NCI-H1417 (cell line): ENCODE measurements around the gene RSRC2.
A peak's percentile ranks its signal among the peaks of the same experiment; 100 is the strongest.
"Not testable (repeated sequence)": the region's sequence is repeated elsewhere in the genome, so short reads cannot be mapped to it uniquely, and the experiment has no call there.

Source experiments
- DNase-seq, 3 experiments: peaks; one replicate each; lab custom pipeline; 2025; lab: John Stamatoyannopoulos, UW

The RSRC2 gene

DNA sequence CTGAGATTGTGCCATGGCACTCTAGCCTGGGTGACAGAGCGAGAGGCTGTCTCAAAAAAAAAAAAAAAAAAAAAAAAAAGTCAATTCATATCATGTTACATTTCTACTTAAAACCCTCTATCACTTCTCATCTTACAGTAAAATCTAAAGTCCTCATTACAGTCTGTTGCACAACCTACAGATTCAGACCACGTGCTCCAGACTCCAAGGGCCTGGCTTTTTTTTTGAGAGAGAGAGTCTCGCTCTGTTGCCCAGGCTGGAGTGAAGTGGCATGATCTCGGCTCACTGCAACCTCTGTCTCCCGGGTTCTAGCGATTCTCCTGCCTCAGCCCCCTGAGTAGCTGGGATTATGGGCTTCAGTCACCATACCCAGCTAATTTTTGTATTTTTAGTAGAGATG, 40.4 kb downstream of the RSRC2 start:
- not testable (repeated sequence) for DNase-seq

DNA sequence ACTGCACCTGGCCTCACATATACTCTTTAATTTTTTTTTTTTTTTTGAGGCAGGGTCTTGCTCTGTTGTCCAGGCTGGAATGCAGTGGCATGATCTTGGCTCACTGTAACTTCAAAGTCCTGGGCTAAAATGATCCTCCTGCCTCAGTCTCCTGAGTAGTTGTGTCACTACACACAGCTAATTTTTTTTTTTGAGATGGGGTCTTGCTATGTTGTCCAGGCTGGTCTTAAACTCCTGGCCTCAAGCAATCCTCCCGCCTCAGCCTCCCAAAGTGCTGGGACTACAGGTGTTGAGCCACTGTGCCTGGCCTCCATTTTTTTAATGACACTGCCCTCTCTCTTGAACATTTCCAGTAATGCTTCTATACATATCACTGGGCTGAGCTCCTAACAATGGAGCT, 42.4 kb downstream of the RSRC2 start:
- not testable (repeated sequence) for DNase-seq

DNA sequence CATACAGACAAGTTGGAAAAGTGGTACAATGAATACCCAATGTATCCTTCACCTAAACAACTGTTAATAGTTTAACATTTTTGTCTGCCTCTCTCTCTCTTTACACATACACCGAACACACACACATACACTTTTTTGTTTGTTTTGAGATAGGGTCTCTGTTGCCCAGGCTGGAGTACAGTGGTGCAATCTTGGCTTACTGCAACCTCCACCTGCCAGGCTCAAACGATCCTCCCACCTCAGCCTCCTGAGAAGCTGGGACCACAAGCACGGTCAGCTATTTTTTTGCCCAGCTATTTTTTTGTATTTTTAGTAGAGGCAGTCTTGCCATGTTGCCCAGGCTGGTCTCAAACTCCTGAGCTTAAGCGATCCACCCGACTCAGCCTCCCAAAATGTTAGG, 42.8 kb downstream of the RSRC2 start:
- no peak for DNase-seq

DNA sequence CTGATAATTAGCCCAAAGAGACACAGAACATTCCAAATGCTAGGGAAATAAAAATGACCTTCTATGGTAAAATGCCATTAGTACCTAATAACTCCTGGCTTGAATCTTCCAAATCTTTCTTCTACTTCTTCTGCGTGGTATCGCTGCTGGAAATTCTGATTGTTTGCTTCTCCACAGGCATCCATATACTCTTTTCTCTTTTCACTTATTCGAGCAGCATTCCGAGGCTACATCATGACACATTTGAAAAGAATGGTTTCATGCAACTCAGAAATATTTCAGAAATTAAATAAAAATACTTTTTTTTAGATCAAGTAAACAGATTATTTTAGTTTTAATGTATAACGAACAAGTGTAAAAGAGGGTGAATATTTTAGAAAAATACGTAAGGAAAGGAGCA, 44.9 kb downstream of the RSRC2 start:
- no peak for DNase-seq

DNA sequence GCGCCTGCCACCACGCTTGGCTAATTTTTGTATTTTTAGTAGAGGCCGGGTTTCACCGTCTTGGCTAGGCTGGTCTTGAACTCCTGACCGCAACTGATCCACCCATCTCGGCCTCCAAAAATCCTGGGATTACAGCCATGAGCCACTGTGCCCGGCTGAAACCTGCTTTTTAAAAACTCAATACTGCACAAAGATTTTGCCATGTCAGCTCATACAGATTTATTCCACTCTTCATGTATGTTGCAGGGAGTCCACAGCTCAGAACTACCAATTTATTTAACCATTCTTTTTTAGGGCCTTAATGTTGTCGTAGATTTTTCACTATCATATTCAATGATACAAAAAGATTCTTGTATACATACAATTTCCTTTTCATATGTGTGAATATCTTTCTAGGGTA, 46.0 kb downstream of the RSRC2 start:
- DNase-seq: no peak

DNA sequence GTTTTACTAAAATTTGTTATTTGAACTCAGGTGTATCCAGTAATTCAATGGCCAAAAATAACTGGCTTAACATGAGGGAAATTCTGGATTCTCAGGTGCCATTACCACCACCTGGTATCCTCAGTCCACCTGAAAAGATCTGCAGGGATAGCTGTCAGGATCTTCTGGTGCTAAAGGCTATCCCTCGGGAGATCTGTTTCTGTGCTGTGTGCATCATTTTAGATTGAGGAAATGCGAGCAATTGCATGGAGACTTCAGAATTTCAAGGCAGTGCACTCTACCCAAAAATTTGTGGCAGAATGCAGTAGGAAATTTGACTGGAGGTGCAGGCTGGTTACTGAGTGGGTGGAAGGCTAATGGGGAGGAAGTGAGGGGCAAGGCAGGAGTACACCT, 52.4 kb downstream of the RSRC2 start:
- no peak for DNase-seq

DNA sequence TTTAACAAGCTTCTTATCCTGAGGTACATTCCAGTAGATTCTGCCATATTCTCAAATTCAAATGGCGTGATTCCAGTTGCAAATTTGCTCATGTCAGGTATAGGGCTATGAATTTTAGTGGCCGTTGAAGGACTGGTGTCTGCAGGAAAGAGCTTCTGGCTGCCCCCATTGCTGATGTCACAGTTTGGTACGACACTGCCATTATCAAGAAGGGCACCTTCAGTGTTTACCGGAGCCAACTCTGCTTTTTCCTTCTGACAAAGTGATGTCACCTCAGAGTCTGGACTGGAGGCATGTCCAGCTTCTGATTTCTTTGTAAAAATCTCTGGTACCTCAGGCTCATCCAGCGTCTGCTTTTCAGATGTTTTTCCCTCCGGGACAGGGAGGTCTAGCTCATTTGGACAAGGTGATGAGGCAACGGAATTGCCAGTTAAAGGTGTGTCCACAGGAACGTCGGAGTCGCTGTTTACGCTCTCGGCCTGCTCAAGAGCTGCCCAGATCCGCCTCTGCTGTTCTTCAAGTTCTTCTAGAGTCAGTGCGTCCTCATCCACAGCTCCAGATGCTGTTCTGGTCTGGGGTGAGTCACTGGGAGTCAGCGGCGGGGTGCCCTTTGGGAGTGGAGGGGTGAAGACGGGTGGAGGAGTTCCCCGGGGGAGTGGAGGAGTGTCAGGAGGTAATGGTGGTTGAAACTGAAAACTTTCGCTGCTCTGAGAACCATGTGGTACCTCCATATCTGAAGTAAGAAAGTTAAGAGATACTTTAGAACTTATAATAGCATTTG, 53.0 kb downstream of the RSRC2 start:
- DNase-seq: no peak

DNA sequence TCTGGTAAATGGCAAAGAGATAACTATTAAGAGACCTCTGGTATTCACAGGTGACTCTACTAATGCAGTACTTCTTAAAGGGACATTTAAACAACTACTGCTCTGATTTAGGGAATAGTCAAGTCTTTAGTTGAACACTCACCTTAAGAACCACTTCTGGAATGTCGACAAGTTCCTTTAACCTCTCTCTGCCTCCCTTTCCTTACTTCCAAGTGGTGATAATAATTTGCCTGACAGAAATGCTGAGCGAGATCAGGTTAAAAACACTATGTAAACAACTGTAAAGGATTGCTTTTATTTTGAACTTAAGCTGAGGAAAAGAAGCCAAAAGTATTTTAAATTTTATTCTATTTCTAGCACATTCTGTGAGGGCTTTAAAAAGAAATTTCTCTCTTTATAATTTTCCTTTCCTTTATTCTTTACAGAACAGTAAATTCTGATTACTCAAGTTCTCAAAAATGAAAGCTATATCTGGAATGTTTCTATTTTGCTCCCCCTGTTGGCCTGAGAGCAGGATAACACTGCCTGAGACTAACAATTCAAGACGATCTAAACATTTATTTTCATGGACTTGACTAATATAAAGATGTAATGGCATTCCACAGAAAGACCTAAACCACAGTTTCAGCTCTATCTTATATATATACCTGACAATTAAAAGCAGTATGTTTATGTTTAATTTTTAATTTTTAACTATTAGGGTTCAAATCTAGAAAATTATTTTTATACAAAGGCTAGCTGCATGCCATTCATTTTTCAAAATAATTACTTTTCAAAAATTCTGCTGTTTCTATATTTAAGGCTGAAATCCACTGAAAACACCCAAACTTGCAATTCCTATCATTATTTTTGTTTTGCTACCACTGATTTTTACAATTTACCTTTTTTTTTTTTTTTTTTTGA, 55.2 kb downstream of the RSRC2 start:
- DNase-seq: peak; percentile 33 to 72 (median 69)

DNA sequence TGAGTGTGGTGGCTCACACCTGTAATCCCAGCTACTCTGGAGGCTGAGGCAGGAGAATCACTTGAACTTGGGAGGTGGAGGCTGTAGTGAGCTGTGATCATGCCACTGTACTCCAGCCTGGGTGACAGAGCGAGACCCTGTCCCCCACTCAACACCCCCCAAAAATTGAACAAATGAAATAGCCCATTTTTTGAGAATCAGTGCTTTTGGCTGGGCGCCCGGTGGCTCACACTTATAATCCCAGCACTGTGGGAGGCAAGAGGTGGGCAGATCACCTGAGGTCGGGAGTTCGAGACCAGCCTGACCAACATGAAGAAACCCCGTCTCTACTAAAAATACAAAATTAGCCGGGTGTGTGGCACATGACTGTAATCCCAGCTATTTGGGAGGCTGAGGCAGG, 56.2 kb downstream of the RSRC2 start:
- not testable (repeated sequence) for DNase-seq

DNA sequence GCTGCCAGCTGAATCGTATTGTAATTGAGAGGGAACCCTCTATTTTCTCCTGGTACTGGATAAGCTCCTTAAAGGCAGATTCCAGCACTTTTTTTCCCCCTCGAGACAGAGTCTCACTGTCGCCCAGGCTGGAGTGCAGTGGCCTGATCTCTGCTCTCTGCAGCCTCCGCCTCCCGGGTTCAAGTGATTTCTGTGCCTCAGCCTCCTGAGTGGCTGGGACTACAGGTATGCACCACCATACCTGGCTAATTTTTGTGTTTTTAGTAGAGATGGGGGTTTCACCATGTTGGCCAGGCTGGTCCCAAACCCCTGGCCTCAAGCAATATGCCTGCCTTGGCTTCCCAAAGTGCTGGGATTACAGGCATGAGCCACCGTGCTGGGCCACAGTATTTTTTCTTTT, 56.9 kb downstream of the RSRC2 start:
- DNase-seq: not testable (repeated sequence)

DNA sequence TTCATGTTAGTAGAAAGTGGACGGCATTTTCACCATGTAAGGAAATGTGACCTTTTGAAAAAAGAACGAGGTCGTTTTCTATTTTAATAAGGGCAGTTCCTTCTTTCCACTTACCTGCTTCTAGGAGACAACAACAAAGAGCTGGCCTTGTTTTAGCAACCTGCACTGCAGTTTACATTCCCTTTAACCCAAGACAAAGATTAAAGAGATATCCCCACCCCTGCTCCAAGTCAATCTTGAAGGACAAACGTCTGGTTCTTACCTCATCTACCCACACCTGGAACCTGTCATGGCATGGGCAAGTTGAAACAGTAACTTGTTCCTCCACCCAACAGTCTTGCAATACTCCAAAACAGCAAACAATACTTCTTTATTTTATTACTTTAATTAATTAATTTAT, 58.8 kb downstream of the RSRC2 start:
- no peak for DNase-seq

DNA sequence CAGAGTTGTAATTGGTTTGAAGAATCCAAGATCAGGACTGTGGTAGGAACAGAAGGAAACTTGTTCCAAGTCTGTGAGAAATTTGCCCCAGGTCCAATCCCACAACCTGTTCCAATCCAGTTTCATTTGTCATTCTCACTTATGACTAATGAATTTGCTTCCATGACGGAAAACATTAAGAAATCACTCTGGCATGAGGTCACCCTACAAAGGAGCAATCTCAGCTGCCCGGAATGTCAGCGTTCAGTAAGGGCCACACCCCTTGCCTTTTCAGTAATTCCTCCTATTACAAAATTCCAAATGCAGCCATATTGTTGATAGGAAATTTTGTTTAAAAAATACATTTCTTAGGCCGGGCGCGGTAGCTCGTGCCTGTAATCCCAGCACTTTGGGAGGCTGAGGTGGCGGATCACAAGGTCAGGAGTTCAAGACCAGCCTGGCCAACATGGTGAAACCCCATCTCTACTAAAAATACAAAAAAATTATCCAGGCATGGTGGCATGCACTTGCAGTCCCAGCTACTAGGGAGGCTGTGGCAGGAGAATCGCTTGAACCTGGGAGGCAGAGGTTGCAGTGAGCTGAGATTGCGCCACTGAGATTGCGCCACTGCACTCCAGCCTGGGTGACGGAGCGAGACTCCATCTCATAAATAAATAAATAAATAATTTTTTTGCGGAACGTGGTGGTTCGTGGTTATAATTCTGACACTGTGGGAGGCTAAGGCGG, 62.3 kb downstream of the RSRC2 start:
- DNase-seq: not testable (repeated sequence)

DNA sequence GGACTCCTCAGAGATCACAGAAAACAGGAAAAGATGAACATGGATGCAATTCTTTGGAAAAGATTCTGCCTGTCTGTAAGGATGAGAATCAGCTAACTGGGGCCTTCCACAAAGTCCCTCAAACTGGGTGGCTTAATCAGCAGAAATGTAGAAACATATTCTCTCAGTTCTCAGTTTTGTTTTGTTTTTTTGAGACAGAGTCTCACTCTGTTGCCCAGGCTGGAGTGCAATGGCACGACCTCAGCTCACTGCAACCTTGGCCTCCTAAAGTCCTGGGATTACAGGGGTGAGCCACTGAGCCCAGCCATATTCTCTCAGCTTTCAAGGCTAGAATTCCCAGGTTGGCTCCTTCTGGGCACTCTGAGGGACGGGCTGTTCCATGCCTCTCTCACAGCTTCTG, 66.1 kb downstream of the RSRC2 start:
- no peak for DNase-seq

DNA sequence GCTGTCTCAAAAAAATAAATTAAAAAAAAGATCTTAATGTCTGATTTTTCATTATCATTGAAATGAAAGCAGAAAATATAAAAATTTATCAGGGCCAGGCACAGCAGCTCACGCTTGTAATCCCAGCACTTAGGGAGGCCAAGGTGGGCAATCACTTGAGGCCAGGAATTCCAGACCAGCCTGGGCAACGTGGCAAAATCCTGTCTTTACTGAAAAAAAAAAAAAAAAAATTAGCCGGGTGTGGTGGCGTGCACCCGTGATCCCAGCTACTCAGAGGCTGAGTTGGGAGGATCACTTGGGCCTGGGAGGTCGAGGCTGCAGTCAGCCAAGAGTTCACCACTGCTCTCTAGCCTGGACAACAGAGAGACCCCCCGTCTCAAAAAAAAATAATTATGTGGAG, 66.7 kb downstream of the RSRC2 start:
- DNase-seq: no peak

DNA sequence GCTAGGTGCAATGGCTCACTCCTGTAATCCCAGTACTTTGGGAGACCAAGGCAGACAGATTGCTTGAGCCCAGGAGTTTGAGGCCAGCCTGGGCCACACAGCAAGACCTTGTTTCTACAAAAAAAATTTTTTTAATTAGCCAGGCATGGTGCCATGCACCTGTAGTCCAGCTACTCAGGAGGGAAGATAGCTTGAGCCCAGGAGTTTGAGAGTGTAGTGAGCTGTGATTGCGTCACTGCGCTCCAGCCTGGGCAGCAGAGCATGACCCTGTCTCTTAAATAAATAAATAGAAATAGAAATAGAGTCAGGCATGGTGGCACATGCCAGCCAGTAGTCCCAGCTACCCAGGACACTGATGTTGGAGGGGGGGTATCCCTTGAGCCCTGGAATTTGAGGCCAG, 67.5 kb downstream of the RSRC2 start:
- DNase-seq: no peak

DNA sequence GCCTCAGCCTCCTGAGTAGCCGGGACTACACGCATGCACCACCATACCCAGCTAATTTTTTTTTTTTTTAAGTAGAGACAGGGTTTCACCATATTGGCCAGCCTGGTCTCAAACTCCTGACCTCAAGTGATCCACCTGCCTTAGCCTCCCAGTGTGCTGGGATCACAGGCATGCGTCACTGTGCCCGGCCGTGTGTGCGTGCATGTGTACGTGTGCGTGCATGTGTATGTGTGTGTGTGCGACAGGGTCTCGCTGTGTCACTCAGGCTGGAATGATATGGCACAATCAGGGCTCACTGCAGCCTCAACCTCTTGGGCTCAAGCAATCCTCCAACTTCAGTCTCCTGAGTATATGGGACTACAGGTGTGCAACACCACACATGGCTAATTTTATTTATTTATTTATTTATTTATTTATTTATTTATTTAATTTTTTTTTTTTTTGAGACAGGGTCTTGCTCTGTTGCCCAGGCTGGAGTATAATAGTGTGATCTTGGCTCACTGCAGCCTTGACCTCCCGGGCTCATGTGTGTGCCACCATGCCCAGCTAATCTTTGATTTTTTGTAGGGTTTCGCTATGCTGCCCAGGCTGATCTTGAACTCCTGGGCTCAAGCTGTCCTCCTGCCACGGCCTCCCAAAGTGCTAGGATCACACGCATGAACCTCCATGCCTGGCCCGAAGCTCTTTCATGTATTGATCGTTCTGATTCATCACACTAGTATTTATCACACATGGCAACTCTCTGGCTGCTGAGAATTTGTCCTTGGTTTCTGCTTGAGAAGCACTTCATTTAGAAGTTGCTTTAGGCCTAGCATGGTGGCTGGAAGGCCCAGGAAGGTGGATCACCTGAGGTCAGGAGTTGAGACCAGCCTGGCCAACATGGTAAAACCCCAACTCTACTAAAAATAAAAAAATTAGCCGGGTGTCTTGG, 68.4 kb downstream of the RSRC2 start:
- no peak for DNase-seq

DNA sequence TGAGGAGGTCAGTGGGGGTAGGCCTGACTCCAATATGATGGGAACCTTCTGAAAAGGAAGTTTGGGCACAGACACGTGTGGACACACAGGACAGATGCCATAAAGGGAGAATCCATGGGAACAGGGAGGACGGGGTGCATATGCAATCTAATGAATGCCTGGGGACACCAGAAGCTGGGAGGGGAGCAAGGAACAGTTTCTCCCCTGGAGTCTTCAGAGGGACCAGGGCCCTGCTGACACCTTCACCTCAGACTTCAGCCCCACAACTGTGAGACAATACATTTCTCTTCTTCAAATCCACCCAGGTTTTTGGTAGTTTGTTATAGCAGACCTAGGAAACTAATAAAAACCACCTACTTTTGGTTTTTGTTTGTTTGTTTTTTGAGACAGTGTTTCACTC, 69.1 kb downstream of the RSRC2 start:
- no peak for DNase-seq

DNA sequence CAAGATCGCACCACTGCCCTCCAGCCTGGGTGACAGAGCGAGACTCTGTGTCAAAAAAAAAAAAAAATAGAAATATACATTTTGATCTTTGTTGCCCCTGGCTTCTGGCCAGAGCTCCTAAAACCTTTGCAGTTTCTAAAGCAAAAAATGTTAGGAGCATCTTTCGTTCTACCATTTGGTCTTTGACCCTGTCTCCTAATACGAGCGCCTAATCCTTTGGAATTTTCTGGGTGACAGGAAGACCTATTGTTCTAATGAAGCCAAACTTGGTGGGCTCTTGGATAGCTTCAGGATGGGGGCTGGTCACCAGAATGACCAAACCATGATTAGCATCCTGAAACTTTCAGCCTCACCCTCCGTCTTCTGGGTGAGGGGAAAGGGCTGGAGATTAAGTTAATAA, 72.0 kb downstream of the RSRC2 start:
- no peak for DNase-seq

DNA sequence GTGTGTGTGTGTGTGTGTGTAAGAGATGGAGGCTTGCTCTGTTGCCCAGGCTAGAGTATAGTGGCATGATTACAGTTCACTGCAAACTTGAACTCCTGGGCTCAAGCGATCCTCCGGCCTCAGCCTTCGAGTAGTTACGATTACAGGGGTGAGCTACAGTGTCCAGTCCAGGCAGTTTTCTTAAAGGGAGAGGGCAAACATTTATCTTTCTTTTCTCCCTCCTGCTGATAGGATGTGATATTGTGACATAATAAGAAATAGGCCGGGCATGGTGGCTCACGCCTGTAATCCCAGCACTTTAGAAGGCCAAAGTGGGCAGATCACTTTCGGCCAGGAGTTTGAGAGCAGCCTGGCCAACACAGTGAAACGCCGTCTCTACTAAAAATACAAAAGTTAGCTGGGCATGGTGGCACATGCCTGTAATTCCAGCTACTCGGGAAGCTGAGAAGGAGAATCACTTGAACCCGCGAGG, 72.5 kb downstream of the RSRC2 start:
- DNase-seq: no peak
